MM.1S (cell line): ENCODE results near the gene NR1D2.

Experiments used
- DNase-seq: peaks from one replicate; pipeline ENCODE4 v3.0.0-alpha.2; 2015
- H2AFZ ChIP-seq: fragments of 300-600 bp; sonication (generic); 2 replicates; pipeline ENCODE4 v1.6.0; 2016; ENCODE audit warnings: antibody characterized with exemption, low read length
- H3F3A ChIP-seq: fragments of 300-600 bp; sonication (generic); 2 replicates; pipeline ENCODE4 v1.6.1; 2016; ENCODE audit warnings: mild to moderate bottlenecking, antibody characterized with exemption, low read length, moderate library complexity, mixed read lengths; ENCODE audit not compliant: insufficient read depth
- H3K27ac ChIP-seq: fragments of 300-600 bp; sonication (generic); 2 replicates; pipeline ENCODE4 v1.5.1; 2016; ENCODE audit warnings: mild to moderate bottlenecking, low read length
- H3K27me3 ChIP-seq: fragments of 300-600 bp; sonication (generic); replicated peaks from 2 replicates; pipeline ENCODE4 v1.6.0; 2016; ENCODE audit warnings: low read length; ENCODE audit not compliant: insufficient read depth
- H3K36me3 ChIP-seq: fragments of 300-600 bp; sonication (generic); replicated peaks from 2 replicates; pipeline ENCODE4 v1.6.1; 2016; ENCODE audit warnings: mild to moderate bottlenecking, low read length, mixed read lengths; ENCODE audit not compliant: insufficient read depth
- H3K4me1 ChIP-seq: fragments of 300-600 bp; sonication (generic); 2 replicates; pipeline ENCODE4 v1.6.1; 2016; ENCODE audit warnings: low read length, mixed read lengths
- H3K4me2 ChIP-seq: fragments of 300-600 bp; sonication (generic); 2 replicates; pipeline ENCODE4 v1.6.0; 2016; ENCODE audit warnings: low read depth, low read length
- H3K4me3 ChIP-seq: fragments of 300-600 bp; sonication (generic); 2 replicates; pipeline ENCODE4 v1.5.1; 2016; ENCODE audit warnings: low read length, mixed read lengths
- H3K79me2 ChIP-seq: fragments of 300-600 bp; sonication (generic); 2 replicates; pipeline ENCODE4 v1.6.1; 2016; ENCODE audit warnings: mixed run types, low read length, mixed read lengths
- H3K9ac ChIP-seq: fragments of 300-600 bp; sonication (generic); 2 replicates; pipeline ENCODE4 v1.6.1; 2016; ENCODE audit warnings: low read length, mixed read lengths
- H3K9me2 ChIP-seq: fragments of 300-600 bp; sonication (generic); replicated peaks from 2 replicates; pipeline ENCODE4 v1.6.1; 2016; ENCODE audit warnings: mild to moderate bottlenecking, low read length, mixed read lengths; ENCODE audit not compliant: insufficient read depth
- H3K9me3 ChIP-seq: fragments of 300-600 bp; sonication (generic); replicated peaks from 2 replicates; pipeline ENCODE4 v1.6.1; 2016; ENCODE audit warnings: mild to moderate bottlenecking, low read length, mixed read lengths; ENCODE audit not compliant: insufficient read depth
- H4K20me1 ChIP-seq: fragments of 300-600 bp; sonication (generic); 2 replicates; pipeline ENCODE4 v1.6.1; 2016; ENCODE audit warnings: mild to moderate bottlenecking, low read length, moderate library complexity, mixed read lengths; ENCODE audit not compliant: insufficient read depth
- CTCF ChIP-seq: fragments of 300-600 bp; sonication (generic); IDR thresholded peaks from 2 replicates; pipeline ENCODE4 v1.5.1; 2016; ENCODE audit warnings: antibody characterized with exemption, low read length, mixed read lengths
- EZH2 ChIP-seq: fragments of 300-600 bp; sonication (generic); optimal IDR thresholded peaks from 2 replicates; pipeline ENCODE3; 2017; ENCODE audit warnings: low read depth, mild to moderate bottlenecking, antibody characterized with exemption, low read length, mixed read lengths
- EZH2phosphoT487 ChIP-seq: fragments of 300-600 bp; sonication (generic); IDR thresholded peaks from 2 replicates; pipeline ENCODE4 v1.6.1; 2018; ENCODE audit warnings: antibody characterized with exemption, low read length

The NR1D2 gene

GRCh38 chr3:23979569-23979968 is 34.5 kb downstream of the NR1D2 start:
- Histone ChIP-seq H3K4me1 (no peaks in the 10 kb centered on the region), H3K9ac (no peak overlapping the region), H3K36me3 (no peaks in the 10 kb centered on the region), H3K27ac (no peak overlapping the region), H3K27me3 (no peaks in the 10 kb centered on the region), H3K9me3 (no peaks in the 10 kb centered on the region), H2AFZ (no peak overlapping the region), H3K4me2 (no peak overlapping the region), H3F3A (no peaks in the 10 kb centered on the region), H3K9me2 (no peaks in the 10 kb centered on the region), H3K4me3 (no peak overlapping the region), H4K20me1 (no peaks in the 10 kb centered on the region), H3K79me2 (no peaks in the 10 kb centered on the region)
- DNase-seq, result no peak
- TF ChIP-seq CTCF (no peak), EZH2 (no peak), EZH2phosphoT487 (no peak)

DNA sequence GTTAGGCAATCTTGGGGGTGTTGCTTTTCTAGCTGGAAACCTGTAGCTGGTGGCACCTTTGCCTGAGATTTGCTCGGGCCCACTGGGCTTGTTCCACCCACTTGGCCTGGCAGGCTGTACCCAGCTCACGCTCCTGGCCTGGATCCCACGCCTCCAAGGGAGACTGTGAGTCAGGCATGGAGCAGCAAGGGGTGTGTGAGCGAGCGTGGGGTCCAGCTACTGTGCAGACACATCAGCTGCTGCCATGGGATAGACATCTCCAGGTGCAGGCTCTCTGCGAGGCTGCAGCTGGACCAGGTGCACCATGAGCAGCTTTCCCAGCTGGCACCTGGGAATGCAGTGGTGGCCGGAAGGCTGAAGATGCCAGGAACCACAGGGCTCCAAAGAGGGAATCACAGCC is 36.0 kb downstream of the NR1D2 start:
- Histone ChIP-seq H3K36me3 (no peaks in the 10 kb centered on the region), H3K9me2 (no peaks in the 10 kb centered on the region), H3F3A (no peaks in the 10 kb centered on the region; the same call in 1 of the 2 replicates), H3K4me2 (no peak overlapping the region), H2AFZ (no peak overlapping the region), H3K27me3 (no peaks in the 10 kb centered on the region), H4K20me1 (no peaks in the 10 kb centered on the region), H3K4me3 (no peak overlapping the region), H3K9ac (no peak overlapping the region), H3K4me1 (0 out of 2 replicates have a peak, but pooled peaks cover 4% of the 10 kb centered on the region), H3K9me3 (no peaks in the 10 kb centered on the region), H3K79me2 (no peaks in the 10 kb centered on the region), H3K27ac (no peak overlapping the region)
- no peak for TF ChIP-seq EZH2phosphoT487
- TF ChIP-seq EZH2, result no peak
- no peak for TF ChIP-seq CTCF
- no peak for DNase-seq

DNA sequence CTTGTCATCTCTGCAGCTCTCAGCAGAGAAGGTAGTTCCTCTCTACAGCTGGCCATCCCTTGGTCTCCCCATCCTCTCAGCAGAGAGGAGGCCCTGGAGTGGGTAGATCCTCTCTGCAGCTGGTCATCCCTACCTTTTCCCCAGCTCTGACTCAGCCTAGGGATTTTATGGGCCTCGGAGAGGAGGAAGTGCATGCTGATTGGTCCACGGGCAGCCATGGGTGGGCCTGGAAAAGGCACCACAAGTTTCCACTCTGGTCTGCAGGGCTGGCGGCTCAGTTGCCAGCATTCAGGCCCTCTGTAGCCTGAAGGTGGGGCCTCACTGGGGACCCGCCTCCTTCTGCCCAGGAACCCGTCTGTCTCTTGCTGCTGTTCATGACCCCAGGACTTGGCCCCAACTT is 36.9 kb downstream of the NR1D2 start:
- no peaks in the 10 kb centered on the region for H3K36me3 ChIP-seq
- no peak overlapping the region for H2AFZ ChIP-seq
- no peak overlapping the region for H3K9ac ChIP-seq
- no peak for TF ChIP-seq CTCF
- TF ChIP-seq EZH2, result no peak
- no peak for TF ChIP-seq EZH2phosphoT487
- H3K9me2 ChIP-seq, result no peaks in the 10 kb centered on the region
- DNase-seq, result no peak
- 0 out of 2 replicates have a peak, but pooled peaks cover 4% of the 10 kb centered on the region for H3K4me1 ChIP-seq
- H4K20me1 ChIP-seq, result no peaks in the 10 kb centered on the region
- H3K27me3 ChIP-seq, result no peaks in the 10 kb centered on the region
- H3K9me3 ChIP-seq, result no peaks in the 10 kb centered on the region
- H3K4me2 ChIP-seq, result no peak overlapping the region
- H3K79me2 ChIP-seq, result no peaks in the 10 kb centered on the region
- no peak overlapping the region for H3K4me3 ChIP-seq
- no peaks in the 10 kb centered on the region; the same call in 1 of the 2 replicates for H3F3A ChIP-seq
- H3K27ac ChIP-seq, result no peak overlapping the region

DNA sequence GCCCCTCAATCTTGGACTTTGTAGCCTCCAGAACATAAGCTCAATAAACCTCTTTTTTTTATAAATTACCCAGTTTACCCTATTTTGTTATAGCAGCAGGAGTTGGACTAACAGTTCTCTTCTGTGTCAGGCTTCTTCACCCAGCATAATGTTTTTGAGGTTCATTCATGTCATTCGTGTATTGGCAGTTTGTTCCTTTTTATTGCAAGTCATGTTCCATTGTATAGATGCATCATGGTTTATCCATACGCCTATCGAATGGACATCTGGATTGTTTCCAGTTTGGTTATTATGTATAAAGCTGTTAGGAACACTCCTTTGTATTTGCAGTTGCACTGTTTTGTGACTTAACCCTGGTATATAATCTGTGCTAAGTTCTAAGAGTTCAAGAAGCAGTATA is 39.8 kb downstream of the NR1D2 start:
- Histone ChIP-seq H4K20me1 (no peaks in the 10 kb centered on the region), H3K4me3 (no peak overlapping the region), H3K4me1 (0 out of 2 replicates have a peak, but pooled peaks cover 4% of the 10 kb centered on the region), H3K79me2 (no peaks in the 10 kb centered on the region), H3K9me2 (no peaks in the 10 kb centered on the region), H3K9ac (no peak overlapping the region), H3K9me3 (no peaks in the 10 kb centered on the region), H3K27ac (no peak overlapping the region), H2AFZ (no peak overlapping the region), H3F3A (no peaks in the 10 kb centered on the region; the same call in 1 of the 2 replicates), H3K36me3 (no peaks in the 10 kb centered on the region), H3K4me2 (no peak overlapping the region), H3K27me3 (no peaks in the 10 kb centered on the region)
- DNase-seq, result no peak
- no peak for TF ChIP-seq EZH2
- TF ChIP-seq CTCF, result no peak
- no peak for TF ChIP-seq EZH2phosphoT487
